ENCODE results near the gene SORCS3.

SORCS3 gene

DNA sequence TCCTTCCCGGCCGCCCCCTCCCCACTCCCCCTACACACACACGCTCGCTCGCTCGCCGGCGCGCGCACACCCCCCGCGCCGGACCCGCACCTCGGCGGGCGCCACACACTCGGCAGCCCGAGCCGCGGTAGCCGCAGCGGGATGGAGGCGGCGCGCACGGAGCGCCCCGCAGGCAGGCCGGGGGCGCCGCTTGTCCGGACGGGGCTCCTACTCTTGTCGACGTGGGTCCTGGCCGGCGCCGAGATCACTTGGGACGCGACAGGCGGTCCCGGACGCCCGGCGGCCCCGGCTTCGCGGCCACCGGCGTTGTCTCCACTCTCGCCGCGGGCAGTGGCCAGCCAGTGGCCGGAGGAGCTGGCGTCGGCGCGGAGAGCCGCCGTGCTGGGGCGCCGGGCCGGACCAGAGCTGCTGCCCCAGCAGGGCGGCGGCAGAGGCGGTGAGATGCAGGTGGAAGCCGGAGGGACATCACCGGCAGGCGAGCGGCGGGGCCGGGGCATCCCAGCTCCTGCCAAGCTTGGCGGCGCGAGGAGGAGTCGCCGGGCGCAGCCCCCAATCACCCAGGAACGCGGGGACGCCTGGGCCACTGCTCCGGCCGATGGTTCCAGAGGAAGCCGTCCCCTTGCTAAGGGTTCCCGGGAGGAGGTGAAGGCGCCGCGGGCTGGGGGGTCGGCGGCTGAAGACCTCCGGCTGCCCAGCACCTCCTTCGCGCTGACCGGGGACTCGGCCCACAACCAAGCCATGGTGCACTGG is at the start of gene SORCS3:
SORCS3 (plus strand) TSS at position 104 of the 750 bp plus-strand sequence.
- no peaks in the 10 kb centered on the region for H3K36me3 ChIP-seq (ENCODE audit: control insufficient read depth in 1 of 2, insufficient read depth in 2 of 2, low read length in 2 of 2)
- H3K27me3 ChIP-seq (ENCODE audit: control insufficient read depth in 1 of 2, insufficient read depth in 2 of 2, low read length in 2 of 2), result peaks cover 16 to 40% of the 10 kb centered on the region in 2 donors
- H3K4me1 ChIP-seq (ENCODE audit: control insufficient read depth in 1 of 2, insufficient read depth in 2 of 2, low read length in 2 of 2), result peaks cover 0 to 4% of the 10 kb centered on the region in 2 donors
- H3K4me3 ChIP-seq (ENCODE audit: low read depth in 1 of 2, low read length in 2 of 2), result no peak within 1 kb of the TSS
- H3K27ac ChIP-seq (ENCODE audit: low read depth, low read length), result no peak within 1 kb of the TSS
- H3K9me3 ChIP-seq (ENCODE audit: control insufficient read depth in 1 of 2, low read length in 2 of 2), result no peaks in the 10 kb centered on the region
- no peak within 1 kb of the TSS for H3K9ac ChIP-seq (ENCODE audit: low read depth in 1 of 2, low read length in 2 of 2)

DNA sequence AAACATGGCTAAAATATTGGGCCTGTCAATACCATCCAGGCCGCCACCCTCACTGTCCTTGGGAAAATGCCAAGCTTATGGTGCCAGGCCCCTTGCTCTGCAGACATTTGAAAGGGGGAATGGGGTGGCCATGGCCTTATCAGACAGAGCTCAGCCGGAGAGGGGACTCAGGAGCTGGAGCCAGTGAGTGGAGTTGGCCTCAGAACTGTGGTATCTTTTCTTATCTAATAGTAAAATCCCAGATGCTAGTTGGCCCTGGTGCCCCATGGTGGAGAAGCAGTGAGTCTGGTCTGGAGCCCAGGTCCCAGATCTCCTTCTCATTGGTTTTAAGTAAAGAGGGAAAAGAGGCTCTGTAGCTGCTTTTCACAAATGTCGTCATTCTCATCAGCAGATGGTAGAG is 49.6 kb upstream of the SORCS3 start:
- H3K27ac ChIP-seq (ENCODE audit: low read depth, low read length), result no peak overlapping the region
- H3K27me3 ChIP-seq (ENCODE audit: control insufficient read depth in 1 of 2, insufficient read depth in 2 of 2, low read length in 2 of 2), result peaks cover 0 to 3% of the 10 kb centered on the region in 2 donors
- no peak overlapping the region for H3K9ac ChIP-seq (ENCODE audit: low read depth in 1 of 2, low read length in 2 of 2)
- no peaks in the 10 kb centered on the region for H3K36me3 ChIP-seq (ENCODE audit: control insufficient read depth in 1 of 2, insufficient read depth in 2 of 2, low read length in 2 of 2)
- no peaks in the 10 kb centered on the region for H3K9me3 ChIP-seq (ENCODE audit: control insufficient read depth in 1 of 2, low read length in 2 of 2)
- H3K4me1 ChIP-seq (ENCODE audit: control insufficient read depth in 1 of 2, insufficient read depth in 2 of 2, low read length in 2 of 2), result no peaks in the 10 kb centered on the region
- H3K4me3 ChIP-seq (ENCODE audit: low read depth in 1 of 2, low read length in 2 of 2), result no peak overlapping the region

DNA sequence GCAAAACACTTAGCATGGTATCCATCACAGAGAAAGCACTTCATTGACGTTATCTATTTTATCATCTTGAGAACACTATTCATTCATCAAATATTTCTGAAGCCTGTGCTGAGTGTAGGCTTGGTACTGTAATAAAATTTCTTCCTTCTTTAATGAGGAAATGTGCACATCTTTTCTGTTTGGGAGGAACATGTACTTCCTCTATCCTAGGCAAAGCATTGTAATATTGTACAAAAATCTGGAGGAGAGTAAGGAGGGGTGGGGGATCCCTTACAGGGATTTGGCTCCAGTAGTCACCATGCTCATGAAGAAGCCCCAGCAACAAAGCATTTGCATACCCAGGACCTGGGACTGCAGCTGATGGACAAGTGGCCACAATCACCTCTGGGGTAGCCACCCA is 39.9 kb upstream of the SORCS3 start:
- Histone ChIP-seq H3K9ac (ENCODE audit: low read depth in 1 of 2, low read length in 2 of 2) (no peak overlapping the region), H3K27ac (ENCODE audit: low read depth, low read length) (no peak overlapping the region), H3K27me3 (ENCODE audit: control insufficient read depth in 1 of 2, insufficient read depth in 2 of 2, low read length in 2 of 2) (peaks cover 0 to 3% of the 10 kb centered on the region in 2 donors), H3K9me3 (ENCODE audit: control insufficient read depth in 1 of 2, low read length in 2 of 2) (no peaks in the 10 kb centered on the region), H3K4me1 (ENCODE audit: control insufficient read depth in 1 of 2, insufficient read depth in 2 of 2, low read length in 2 of 2) (no peaks in the 10 kb centered on the region), H3K36me3 (ENCODE audit: control insufficient read depth in 1 of 2, insufficient read depth in 2 of 2, low read length in 2 of 2) (no peaks in the 10 kb centered on the region), H3K4me3 (ENCODE audit: low read depth in 1 of 2, low read length in 2 of 2) (no peak overlapping the region)

DNA sequence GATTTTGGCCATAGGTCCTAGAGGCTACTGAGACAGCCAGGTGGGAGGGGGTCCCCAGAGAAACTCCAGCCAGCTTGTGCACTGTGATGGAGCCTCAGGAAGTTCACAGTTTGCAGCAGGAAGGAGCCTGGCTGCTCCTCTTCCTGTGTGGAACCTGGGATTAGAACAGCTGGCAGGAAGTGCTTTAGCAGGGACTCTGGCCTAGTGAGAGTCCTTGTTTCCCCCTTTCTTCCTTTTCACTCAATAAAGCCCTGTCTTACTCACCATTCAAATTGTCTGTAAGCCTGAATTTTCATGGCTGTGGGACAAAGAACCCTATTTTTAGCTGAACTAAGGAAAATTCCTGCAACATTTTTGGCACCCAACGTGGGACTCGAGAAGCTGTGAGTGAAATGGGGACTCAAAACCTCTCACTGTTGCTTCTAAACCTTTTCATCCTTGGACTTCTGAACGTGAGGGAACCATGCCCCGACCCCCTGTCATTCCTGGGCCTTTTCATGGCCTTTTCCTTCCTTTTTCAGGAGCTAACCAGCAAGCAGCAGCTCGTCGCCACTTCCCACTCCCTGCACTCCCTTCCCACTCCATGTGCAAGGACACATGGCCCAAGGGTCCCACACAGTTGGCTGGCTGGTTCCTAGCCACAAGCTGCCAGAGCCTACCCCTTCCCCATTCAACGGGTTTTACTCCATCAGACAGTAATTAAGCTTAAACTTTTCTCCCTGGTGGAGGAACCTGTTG is 32.8 kb upstream of the SORCS3 start:
- H3K9me3 ChIP-seq (ENCODE audit: control insufficient read depth in 1 of 2, low read length in 2 of 2), result peaks cover 0 to 10% of the 10 kb centered on the region in 2 donors
- peaks cover 0 to 3% of the 10 kb centered on the region in 2 donors for H3K27me3 ChIP-seq (ENCODE audit: control insufficient read depth in 1 of 2, insufficient read depth in 2 of 2, low read length in 2 of 2)
- H3K4me3 ChIP-seq (ENCODE audit: low read depth in 1 of 2, low read length in 2 of 2), result no peak overlapping the region
- H3K9ac ChIP-seq (ENCODE audit: low read depth in 1 of 2, low read length in 2 of 2), result no peak overlapping the region
- H3K4me1 ChIP-seq (ENCODE audit: control insufficient read depth in 1 of 2, insufficient read depth in 2 of 2, low read length in 2 of 2), result no peaks in the 10 kb centered on the region
- H3K36me3 ChIP-seq (ENCODE audit: control insufficient read depth in 1 of 2, insufficient read depth in 2 of 2, low read length in 2 of 2), result no peaks in the 10 kb centered on the region
- no peak overlapping the region for H3K27ac ChIP-seq (ENCODE audit: low read depth, low read length)

DNA sequence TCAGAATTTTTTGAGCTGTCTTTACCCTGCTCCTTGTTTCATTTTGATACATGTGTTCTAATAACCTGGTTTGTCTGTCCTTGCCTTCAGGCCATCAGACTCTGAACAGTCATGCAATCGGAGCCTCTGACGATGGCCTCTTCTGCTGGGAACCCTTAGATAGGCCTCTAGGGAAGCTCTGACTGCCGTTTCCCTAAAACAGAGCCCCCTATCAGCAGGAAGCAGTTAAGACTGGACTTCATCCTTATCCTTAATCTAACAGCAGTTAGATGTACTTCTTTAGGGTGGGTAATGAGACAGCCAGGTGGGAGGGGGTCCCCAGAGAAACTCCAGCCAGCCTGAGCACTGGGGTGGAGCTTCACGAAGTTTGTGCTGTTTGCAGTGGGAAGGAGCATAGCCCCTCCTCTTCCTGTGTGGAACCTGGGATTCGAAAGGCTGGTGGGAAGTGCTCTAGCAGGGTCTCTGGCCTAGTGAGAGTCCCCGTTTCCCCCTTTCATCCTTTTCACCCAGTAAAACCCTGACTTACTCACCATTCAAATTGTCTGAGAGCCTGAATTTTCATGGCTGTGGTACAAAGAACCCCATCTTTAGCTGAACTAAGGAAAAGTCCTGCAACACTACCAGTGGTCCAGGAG is 28.4 kb upstream of the SORCS3 start:
- H3K36me3 ChIP-seq (ENCODE audit: control insufficient read depth in 1 of 2, insufficient read depth in 2 of 2, low read length in 2 of 2), result no peaks in the 10 kb centered on the region
- no peak overlapping the region for H3K27ac ChIP-seq (ENCODE audit: low read depth, low read length)
- peaks cover 2 to 5% of the 10 kb centered on the region in 2 donors for H3K27me3 ChIP-seq (ENCODE audit: control insufficient read depth in 1 of 2, insufficient read depth in 2 of 2, low read length in 2 of 2)
- H3K9me3 ChIP-seq (ENCODE audit: control insufficient read depth in 1 of 2, low read length in 2 of 2), result peaks cover 0 to 10% of the 10 kb centered on the region in 2 donors
- H3K9ac ChIP-seq (ENCODE audit: low read depth in 1 of 2, low read length in 2 of 2), result no peak overlapping the region
- no peaks in the 10 kb centered on the region for H3K4me1 ChIP-seq (ENCODE audit: control insufficient read depth in 1 of 2, insufficient read depth in 2 of 2, low read length in 2 of 2)
- H3K4me3 ChIP-seq (ENCODE audit: low read depth in 1 of 2, low read length in 2 of 2), result no peak overlapping the region

DNA sequence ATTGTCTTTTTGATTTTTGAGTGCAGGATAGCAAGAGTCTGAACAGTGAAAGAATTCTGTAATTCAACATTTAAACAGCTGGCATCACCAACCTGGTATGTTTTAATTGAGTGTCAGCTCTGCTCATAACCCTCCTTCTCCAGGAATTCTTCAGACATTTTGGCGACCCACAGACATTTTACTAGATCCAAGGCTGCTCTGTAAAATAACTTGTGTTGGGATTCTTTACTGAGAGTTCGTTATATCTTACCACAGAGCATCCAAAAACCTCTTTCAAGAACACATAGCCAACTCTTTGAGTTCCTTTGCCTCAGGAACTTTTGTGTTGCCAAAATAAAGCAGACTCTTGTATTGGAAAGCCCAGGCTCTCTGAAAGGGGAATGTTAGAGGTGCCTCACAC is 27.7 kb upstream of the SORCS3 start:
- no peak overlapping the region for H3K27ac ChIP-seq (ENCODE audit: low read depth, low read length)
- H3K4me3 ChIP-seq (ENCODE audit: low read depth in 1 of 2, low read length in 2 of 2), result no peak overlapping the region
- no peaks in the 10 kb centered on the region for H3K36me3 ChIP-seq (ENCODE audit: control insufficient read depth in 1 of 2, insufficient read depth in 2 of 2, low read length in 2 of 2)
- no peak overlapping the region for H3K9ac ChIP-seq (ENCODE audit: low read depth in 1 of 2, low read length in 2 of 2)
- H3K9me3 ChIP-seq (ENCODE audit: control insufficient read depth in 1 of 2, low read length in 2 of 2), result peaks cover 0 to 7% of the 10 kb centered on the region in 2 donors
- no peaks in the 10 kb centered on the region for H3K4me1 ChIP-seq (ENCODE audit: control insufficient read depth in 1 of 2, insufficient read depth in 2 of 2, low read length in 2 of 2)
- H3K27me3 ChIP-seq (ENCODE audit: control insufficient read depth in 1 of 2, insufficient read depth in 2 of 2, low read length in 2 of 2), result peaks cover 2 to 5% of the 10 kb centered on the region in 2 donors

DNA sequence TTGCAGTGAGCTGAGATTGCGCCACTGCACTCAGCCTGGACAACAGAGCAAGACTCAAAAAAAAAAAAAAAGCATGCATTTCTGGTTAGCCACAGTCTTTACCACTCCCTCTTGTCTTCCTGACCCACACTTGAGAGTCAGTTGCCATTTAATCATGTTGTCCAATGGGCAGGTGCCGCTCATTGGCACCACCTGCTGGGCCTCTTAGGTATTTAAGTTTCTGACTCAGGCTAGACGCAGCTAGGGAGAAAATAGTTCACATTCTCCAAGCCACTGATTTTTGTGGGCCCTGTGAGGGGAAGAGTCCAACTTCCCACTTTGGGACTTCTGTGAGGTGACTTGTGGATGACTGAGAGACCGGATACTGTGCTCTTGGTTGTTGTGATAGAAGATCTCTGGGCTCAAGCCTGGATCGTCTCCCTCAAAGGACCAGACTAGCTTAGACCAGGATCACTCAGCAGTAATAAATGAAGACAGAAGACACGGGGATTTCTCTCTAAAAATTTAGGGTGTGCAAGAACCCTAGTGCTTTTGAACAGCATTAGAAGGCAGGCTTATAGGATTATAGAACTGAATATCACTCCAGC is 26.8 kb upstream of the SORCS3 start:
- no peak overlapping the region for H3K27ac ChIP-seq (ENCODE audit: low read depth, low read length)
- H3K9me3 ChIP-seq (ENCODE audit: control insufficient read depth in 1 of 2, low read length in 2 of 2), result peaks cover 0 to 5% of the 10 kb centered on the region in 2 donors
- peaks cover 2 to 5% of the 10 kb centered on the region in 2 donors for H3K27me3 ChIP-seq (ENCODE audit: control insufficient read depth in 1 of 2, insufficient read depth in 2 of 2, low read length in 2 of 2)
- no peaks in the 10 kb centered on the region for H3K4me1 ChIP-seq (ENCODE audit: control insufficient read depth in 1 of 2, insufficient read depth in 2 of 2, low read length in 2 of 2)
- H3K36me3 ChIP-seq (ENCODE audit: control insufficient read depth in 1 of 2, insufficient read depth in 2 of 2, low read length in 2 of 2), result no peaks in the 10 kb centered on the region
- no peak overlapping the region for H3K9ac ChIP-seq (ENCODE audit: low read depth in 1 of 2, low read length in 2 of 2)
- H3K4me3 ChIP-seq (ENCODE audit: low read depth in 1 of 2, low read length in 2 of 2), result no peak overlapping the region

DNA sequence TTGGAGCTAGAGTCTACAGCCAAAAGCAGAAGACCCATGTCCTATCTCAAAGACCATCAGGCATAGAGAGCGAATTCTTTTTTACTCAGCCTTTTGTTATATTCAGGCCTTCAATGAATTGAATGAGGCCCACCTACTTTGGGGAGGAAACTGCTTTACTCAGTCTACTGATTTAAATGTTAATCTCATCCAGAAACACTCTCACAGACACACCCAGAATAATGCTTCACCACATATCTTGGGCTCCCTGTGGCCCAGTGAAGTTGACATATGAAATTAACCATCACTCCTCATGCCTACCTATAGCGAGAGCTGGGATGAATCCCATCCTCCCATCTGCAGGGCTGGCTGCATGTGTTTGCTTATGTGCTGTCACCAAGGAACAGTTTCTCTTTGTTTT is 26.0 kb upstream of the SORCS3 start:
- Histone ChIP-seq H3K9me3 (ENCODE audit: control insufficient read depth in 1 of 2, low read length in 2 of 2) (peaks cover 0 to 5% of the 10 kb centered on the region in 2 donors), H3K27me3 (ENCODE audit: control insufficient read depth in 1 of 2, insufficient read depth in 2 of 2, low read length in 2 of 2) (peaks cover 2 to 5% of the 10 kb centered on the region in 2 donors), H3K9ac (ENCODE audit: low read depth in 1 of 2, low read length in 2 of 2) (no peak overlapping the region), H3K4me3 (ENCODE audit: low read depth in 1 of 2, low read length in 2 of 2) (no peak overlapping the region), H3K36me3 (ENCODE audit: control insufficient read depth in 1 of 2, insufficient read depth in 2 of 2, low read length in 2 of 2) (no peaks in the 10 kb centered on the region), H3K27ac (ENCODE audit: low read depth, low read length) (no peak overlapping the region), H3K4me1 (ENCODE audit: control insufficient read depth in 1 of 2, insufficient read depth in 2 of 2, low read length in 2 of 2) (no peaks in the 10 kb centered on the region)

DNA sequence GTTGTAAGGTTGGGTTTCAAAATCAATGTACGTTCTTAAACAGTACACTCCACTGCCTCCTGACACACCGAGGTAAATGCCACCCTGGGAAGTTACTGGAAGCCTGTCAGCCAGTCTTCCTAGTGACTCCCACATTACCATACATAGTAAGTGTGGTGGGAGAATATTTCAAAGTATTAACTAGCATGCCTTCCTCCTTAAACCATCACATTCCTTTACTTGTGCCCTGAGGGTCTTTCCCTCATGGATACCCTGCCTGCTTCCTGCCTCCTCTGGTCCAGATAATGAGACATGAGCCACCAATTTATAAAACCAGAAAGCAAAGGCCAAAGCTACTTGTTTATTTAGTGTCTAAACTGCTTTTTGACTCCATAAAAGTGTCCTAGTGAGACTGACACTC is 23.3 kb upstream of the SORCS3 start:
- H3K36me3 ChIP-seq (ENCODE audit: control insufficient read depth in 1 of 2, insufficient read depth in 2 of 2, low read length in 2 of 2), result no peaks in the 10 kb centered on the region
- no peaks in the 10 kb centered on the region for H3K9me3 ChIP-seq (ENCODE audit: control insufficient read depth in 1 of 2, low read length in 2 of 2)
- no peaks in the 10 kb centered on the region for H3K4me1 ChIP-seq (ENCODE audit: control insufficient read depth in 1 of 2, insufficient read depth in 2 of 2, low read length in 2 of 2)
- H3K27me3 ChIP-seq (ENCODE audit: control insufficient read depth in 1 of 2, insufficient read depth in 2 of 2, low read length in 2 of 2), result peaks cover 5 to 6% of the 10 kb centered on the region in 2 donors
- H3K4me3 ChIP-seq (ENCODE audit: low read depth in 1 of 2, low read length in 2 of 2), result no peak overlapping the region
- no peak overlapping the region for H3K27ac ChIP-seq (ENCODE audit: low read depth, low read length)
- no peak overlapping the region for H3K9ac ChIP-seq (ENCODE audit: low read depth in 1 of 2, low read length in 2 of 2)

DNA sequence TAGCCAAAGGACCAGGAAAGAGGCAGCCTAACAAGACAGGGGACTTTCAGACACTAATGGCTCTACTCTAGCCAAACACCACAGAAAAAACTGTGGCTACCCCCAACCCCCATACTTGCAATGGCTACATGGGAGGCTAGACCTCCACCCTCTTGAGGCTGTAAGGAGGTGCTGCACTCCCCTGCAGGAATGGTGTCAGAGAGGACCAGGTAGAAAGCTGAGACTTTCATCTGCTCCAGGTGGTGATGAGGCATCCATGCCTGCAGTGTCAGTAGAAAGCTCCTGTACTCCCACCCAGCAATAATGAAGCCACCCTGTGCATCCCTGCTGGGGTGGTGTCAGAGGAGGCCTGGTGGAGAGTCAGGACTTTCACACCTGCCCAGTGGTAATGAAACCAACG is 18.9 kb upstream of the SORCS3 start:
- H3K9me3 ChIP-seq (ENCODE audit: control insufficient read depth in 1 of 2, low read length in 2 of 2), result no peaks in the 10 kb centered on the region
- H3K4me1 ChIP-seq (ENCODE audit: control insufficient read depth in 1 of 2, insufficient read depth in 2 of 2, low read length in 2 of 2), result no peaks in the 10 kb centered on the region
- H3K27me3 ChIP-seq (ENCODE audit: control insufficient read depth in 1 of 2, insufficient read depth in 2 of 2, low read length in 2 of 2), result peaks cover 2 to 4% of the 10 kb centered on the region in 2 donors
- H3K36me3 ChIP-seq (ENCODE audit: control insufficient read depth in 1 of 2, insufficient read depth in 2 of 2, low read length in 2 of 2), result no peaks in the 10 kb centered on the region
- no peak overlapping the region for H3K4me3 ChIP-seq (ENCODE audit: low read depth in 1 of 2, low read length in 2 of 2)
- H3K9ac ChIP-seq (ENCODE audit: low read depth in 1 of 2, low read length in 2 of 2), result no peak overlapping the region
- no peak overlapping the region for H3K27ac ChIP-seq (ENCODE audit: low read depth, low read length)

Measured in duodenal mucosa (tissue), 2 donors.